GM12878 (cell line): ENCODE results near the gene PRKCQ. TPM values are rescaled to one million over a fixed set of nuclear protein-coding genes. Genes with fewer than 3 reads are reported as not detected.

Experiments
- ATAC-seq: fragments of 200-7000 bp; cut with Tn5 transposase; 3 replicates; pipeline ENCODE4 v1.9.1; 2020; ENCODE audit warnings: mild to moderate bottlenecking, moderate library complexity
- BruUV-seq: library from RNA; stranded (reverse); fragments of 400-500 nt; replicated peaks from 2 replicates; lab custom pipeline; 2021; lab: Mats Ljungman, UMichigan
- CTCF ChIA-PET: fragments of 300-600 bp; sonication (Branson Sonifier 250); formaldehyde crosslinking; extraction: SDS; loops from one replicate; lab custom pipeline; 2021; ENCODE audit warnings: inconsistent platforms; lab: Yijun Ruan, JAX
- POLR2A ChIA-PET: fragments of 350-600 bp; formaldehyde crosslinking; extraction: SDS; loops from one replicate; lab custom pipeline; 2021; ENCODE audit warnings: inconsistent platforms; lab: Charles Lee
- RAD21 ChIA-PET: fragments of 300-600 bp; sonication (Branson Sonifier 250); formaldehyde crosslinking; loops from one replicate; lab custom pipeline; 2023; ENCODE audit warnings: antibody characterized with exemption; ENCODE audit not compliant: unreplicated experiment; lab: Charles Lee
- SMC1A ChIA-PET: fragments of 300-600 bp; sonication (Branson Sonifier 250); formaldehyde crosslinking; loops from one replicate; lab custom pipeline; 2023; ENCODE audit not compliant: unreplicated experiment, uncharacterized antibody; lab: Charles Lee
- DNase-seq: peaks from one replicate; pipeline ENCODE4 v3.0.0-alpha.2; 2011; ENCODE audit warnings: low read depth, low spot score
- FAIRE-seq: peaks from 3 replicates; lab custom pipeline; 2011; peaks lifted over from hg19 to GRCh38; lab: Jason Lieb, UNC
- H2AFZ ChIP-seq: 2 replicates; pipeline ENCODE4 v1.6.0; 2011; ENCODE audit warnings: low read depth, low read length, control low read depth; ENCODE audit not compliant: control insufficient read depth
- H3K27ac ChIP-seq: 2 replicates; pipeline ENCODE4 v1.5.1; 2011; ENCODE audit warnings: control low read depth; ENCODE audit not compliant: control insufficient read depth, insufficient read depth
- H3K27me3 ChIP-seq, 2 experiments: replicated peaks in 1 of 2; 2 replicates each; pipeline versions ENCODE4 v1.6.0 to v1.6.1; 2011; ENCODE audit warnings: low read length in 1 of 2; ENCODE audit not compliant: control insufficient read depth in 2 of 2, insufficient read depth in 2 of 2
- H3K36me3 ChIP-seq, 2 experiments: 2 replicates each; pipeline ENCODE4 v1.5.1; 2011; ENCODE audit warnings: low read length in 1 of 2; ENCODE audit not compliant: control insufficient read depth in 2 of 2, insufficient read depth in 2 of 2
- H3K4me1 ChIP-seq: 2 replicates; pipeline ENCODE4 v1.6.1; 2011; ENCODE audit warnings: mild to moderate bottlenecking, low read length, moderate library complexity, mixed read lengths; ENCODE audit not compliant: control insufficient read depth, insufficient read depth
- H3K4me2 ChIP-seq: 2 replicates; pipeline ENCODE4 v1.6.0; 2011; ENCODE audit warnings: control low read depth; ENCODE audit not compliant: control insufficient read depth, insufficient read depth
- H3K4me3 ChIP-seq: fragments of 200-600 bp; sonication (generic); 2 replicates; pipeline ENCODE4 v1.5.1; 2016
- H3K79me2 ChIP-seq: 2 replicates; pipeline ENCODE4 v1.6.0; 2011; ENCODE audit warnings: low read length; ENCODE audit not compliant: control insufficient read depth, insufficient read depth
- H3K9ac ChIP-seq: 2 replicates; pipeline ENCODE4 v1.8.0; 2011; ENCODE audit warnings: low read length, control low read depth, mixed read lengths; ENCODE audit not compliant: control insufficient read depth, insufficient read depth
- H3K9me3 ChIP-seq: replicated peaks from 3 replicates; pipeline ENCODE4 v1.5.1; 2011; ENCODE audit warnings: mild to moderate bottlenecking, low read length; ENCODE audit not compliant: control insufficient read depth, insufficient read depth
- H4K20me1 ChIP-seq: 2 replicates; pipeline ENCODE4 v1.6.0; 2011; ENCODE audit not compliant: control insufficient read depth, insufficient read depth
- E2F8 ChIP-seq: fragments of 450-650 bp; IDR thresholded peaks from 2 replicates; pipeline ENCODE4 v1.6.1; 2018; ENCODE audit warnings: mild to moderate bottlenecking, low read depth, moderate library complexity; ENCODE audit not compliant: partially characterized antibody
- ELK1 ChIP-seq: IDR thresholded peaks from 2 replicates; pipeline ENCODE4 v1.6.1; 2012; ENCODE audit warnings: low read depth, low read length, improper control_type of control experiment
- POLR2AphosphoS5 ChIP-seq: IDR thresholded peaks from 2 replicates; pipeline ENCODE4 v1.6.1; 2011; ENCODE audit warnings: mild to moderate bottlenecking, low read length, inconsistent platforms
- RAD21 ChIP-seq: IDR thresholded peaks from 2 replicates; pipeline ENCODE4 v1.6.1; 2011; ENCODE audit warnings: mild to moderate bottlenecking, low read depth, low read length, moderate library complexity; ENCODE audit not compliant: insufficient read depth
- SKIL ChIP-seq: fragments of 450-650 bp; IDR thresholded peaks from 2 replicates; pipeline ENCODE4 v1.6.1; 2017; ENCODE audit warnings: mild to moderate bottlenecking, low read depth, inconsistent platforms; ENCODE audit not compliant: poor library complexity, severe bottlenecking
- SUPT20H ChIP-seq: IDR thresholded peaks from 2 replicates; pipeline ENCODE4 v1.6.1; 2011; ENCODE audit warnings: low read depth, mild to moderate bottlenecking, low read length, moderate library complexity, borderline replicate concordance; ENCODE audit not compliant: control insufficient read depth
- YY1 ChIP-seq: IDR thresholded peaks from 2 replicates; pipeline ENCODE4 v1.6.1; 2011; ENCODE audit warnings: low read depth, mild to moderate bottlenecking, low read length
- ZBED1 ChIP-seq: IDR thresholded peaks from 2 replicates; pipeline ENCODE4 v1.6.1; 2016; ENCODE audit warnings: borderline replicate concordance
- ZNF24 ChIP-seq: fragments of 450-650 bp; IDR thresholded peaks from 2 replicates; pipeline ENCODE4 v1.6.1; 2017; ENCODE audit warnings: antibody characterized with exemption, mild to moderate bottlenecking
- WGBS: methylation state at CpG from one replicate; pipeline ENCODE4 v1.1.6; 2016; ENCODE audit warnings: low lambda C conversion rate; ENCODE audit not compliant: insufficient replicate concordance, insufficient coverage; ENCODE audit errors: missing lambda C conversion rate; 5-methylcytosine and 5-hydroxymethylcytosine counted together
- in situ Hi-C: fragments of 300-500 bp; cut with MboI; formaldehyde crosslinking; loops from 9 replicates; pipeline ENCODE4 v1.14.3; 2018; ENCODE audit warnings: mixed read lengths
- intact Hi-C: fragments of 100-400 bp; cut with micrococcal nuclease; formaldehyde crosslinking; loops from one replicate; pipeline ENCODE4 v1.14.2; 2022; ENCODE audit not compliant: unreplicated experiment
- polyA plus RNA-seq, 11 experiments: library from polyadenylated mRNA; depleted of rRNA in 4 of 11; unstranded in 6 of 11; stranded (reverse) in 5 of 11; fragments of >200 nt; fragmentation: Nextera tagmentation in 4 of 11; fragmentation: Illumina TruSeq in 1 of 11; extraction: Ambion mirVana in 4 of 11; extraction: Trizol in 1 of 11; gene quantifications; 1 replicate in 1 of 11; 2 replicates in 10 of 11; pipeline versions ENCODE4 v1.2.1 to v1.2.3, GENCODE V29; 2011 to 2016; ENCODE audit warnings: inconsistent platforms in 2 of 11, missing spikeins in 2 of 11, low read depth in 1 of 11
- total RNA-seq, 4 experiments: library from RNA; depleted of rRNA in 3 of 4; stranded (reverse); fragments of >200 nt in 3 of 4; fragmentation: Illumina TruSeq in 1 of 4; extraction: Trizol in 1 of 4; gene quantifications; 2 replicates each; pipeline versions ENCODE4 v1.2.1 to v1.2.3, GENCODE V29; 2013 to 2021

The PRKCQ gene
- total and polyA plus RNA-seq, 10 of the 15 experiments (the other 5 are each of a cell fraction or from before 2014, with no cell fraction given): 0.26 to 8.9 (median 0.98) TPM

- DNase-seq: no peak
- RAD21 ChIA-PET: interaction anchor here (0.7 to 1.0 kb wide), 5 partner anchors 10 to 115 kb away, joined by 3 to 6 read pairs (median 4); no protein-coding TSS in a partner anchor
- Histone ChIP-seq H3K9ac (no peak overlapping the region), H3K27me3 (peaks cover 0 to 8% of the 10 kb centered on the region in 2 experiments; a peak in 1 of 4 replicates), H3K4me3 (no peak overlapping the region), H3K4me2 (no peak overlapping the region), H4K20me1 (no peaks in the 10 kb centered on the region), H3K4me1 (no peaks in the 10 kb centered on the region), H3K9me3 (no peaks in the 10 kb centered on the region), H3K36me3 (no peaks in the 10 kb centered on the region), H3K27ac (no peak overlapping the region), H3K79me2 (no peaks in the 10 kb centered on the region), H2AFZ (no peak overlapping the region)
- POLR2A ChIA-PET: interaction anchor here (0.6 to 0.9 kb wide), 5 partner anchors 10 to 353 kb away, joined by 5 to 10 read pairs (median 10); no protein-coding TSS in a partner anchor
- SMC1A ChIA-PET: interaction anchor here (0.6 to 4.9 kb wide), 7 partner anchors 9 to 1309 kb away, joined by 3 to 22 read pairs (median 3); no protein-coding TSS in a partner anchor
- in situ Hi-C loops (no loop called here), intact Hi-C loops (no loop called here)
- BruUV-seq: no TSS peak
- WGBS: 42% methylated on average over 5 of the region's 5 CpGs
- TF ChIP-seq ZNF24: no peak
- TF ChIP-seq POLR2AphosphoS5: no peak
- no peak for TF ChIP-seq ELK1
- no peak for FAIRE-seq
- no peak for ATAC-seq
- CTCF ChIA-PET: interaction anchor here (1.1 to 2.4 kb wide), 5 partner anchors 8 to 61 kb away, joined by 3 to 11 read pairs (median 3); no protein-coding TSS in a partner anchor
Observed at GRCh38 chr10:6516929-6517284, 63.2 kb downstream of the PRKCQ start.

- no peak for FAIRE-seq
- no peak overlapping the region for H3K27ac ChIP-seq
- WGBS: 26% methylated on average over 7 of the region's 7 CpGs
- no peaks in the 10 kb centered on the region for H3K36me3 ChIP-seq
- SMC1A ChIA-PET: interaction anchor here (1.0 to 4.9 kb wide), 11 partner anchors 9 to 163 kb away, joined by 3 to 22 read pairs (median 3); no protein-coding TSS in a partner anchor
- no TSS peak for BruUV-seq
- intact Hi-C loops (no loop called here), in situ Hi-C loops (no loop called here)
- H3K4me1 ChIP-seq: no peaks in the 10 kb centered on the region
- RAD21 ChIA-PET: no interaction called here
- no peak overlapping the region for H3K4me3 ChIP-seq
- no peaks in the 10 kb centered on the region for H4K20me1 ChIP-seq
- POLR2A ChIA-PET: no interaction called here
- no peak for ATAC-seq
- no peaks in the 10 kb centered on the region for H3K9me3 ChIP-seq
- no peaks in the 10 kb centered on the region for H3K79me2 ChIP-seq
- H2AFZ ChIP-seq: no peak overlapping the region
- H3K27me3 ChIP-seq: peaks cover 0 to 8% of the 10 kb centered on the region in 2 experiments; a peak in 1 of 4 replicates
- CTCF ChIA-PET: interaction anchor here (0.8 to 1.1 kb wide), 7 partner anchors 8 to 70 kb away, joined by 3 to 6 read pairs (median 4); no protein-coding TSS in a partner anchor
- H3K9ac ChIP-seq: no peak overlapping the region
- H3K4me2 ChIP-seq: no peak overlapping the region
- DNase-seq: no peak
- TF ChIP-seq E2F8 (no peak), SKIL (no peak), RAD21 (no peak), ZBED1 (no peak), YY1 (no peak), SUPT20H (no peak)
Observed at GRCh38 chr10:6516281-6516928, 63.7 kb downstream of the PRKCQ start.
